Neuron (in vitro differentiated cells): ENCODE data around the gene ZFPL1.
A peak's percentile ranks its signal among the peaks of the same experiment; 100 is the strongest.

Experiments used
- H2AFZ ChIP-seq: one replicate; pipeline ENCODE4 v1.6.1; 2013; ENCODE audit warnings: low read depth, mild to moderate bottlenecking, inconsistent platforms, low read length, moderate library complexity
- H3K27me3 ChIP-seq: one replicate; pipeline ENCODE4 v1.6.1; 2013; ENCODE audit warnings: low read length; ENCODE audit not compliant: insufficient read depth
- H3K36me3 ChIP-seq: one replicate; pipeline ENCODE4 v1.6.1; 2013; ENCODE audit warnings: low read length; ENCODE audit not compliant: insufficient read depth
- H3K4me1 ChIP-seq: one replicate; pipeline ENCODE4 v1.6.1; 2013; ENCODE audit warnings: low read length; ENCODE audit not compliant: insufficient read depth
- H3K4me3 ChIP-seq: 2 replicates; pipeline ENCODE4 v1.5.1; 2013; ENCODE audit warnings: mild to moderate bottlenecking, low read length, moderate library complexity
- H3K9me3 ChIP-seq: one replicate; pipeline ENCODE4 v1.6.1; 2013; ENCODE audit warnings: low read length

Gene ZFPL1

GRCh38 chr11:65066805-65067291 lies 17.2 kb upstream of the ZFPL1 start:
- no peaks in the 10 kb centered on the region for H3K9me3 ChIP-seq
- no peak overlapping the region for H3K4me3 ChIP-seq
- no peak overlapping the region for H2AFZ ChIP-seq
- peaks cover 3% of the 10 kb centered on the region for H3K4me1 ChIP-seq
- H3K27me3 ChIP-seq: no peaks in the 10 kb centered on the region
- H3K36me3 ChIP-seq: no peaks in the 10 kb centered on the region

GRCh38 chr11:65067446-65067845 lies 16.6 kb upstream of the ZFPL1 start:
- Histone ChIP-seq H3K4me3 (no peak overlapping the region), H3K27me3 (no peaks in the 10 kb centered on the region)

GRCh38 chr11:65069217-65069616 lies 14.8 kb upstream of the ZFPL1 start:
- H3K4me3 ChIP-seq: no peak overlapping the region
- no peaks in the 10 kb centered on the region for H3K9me3 ChIP-seq
- no peaks in the 10 kb centered on the region for H3K36me3 ChIP-seq
- no peak overlapping the region for H2AFZ ChIP-seq
- peaks cover 3% of the 10 kb centered on the region for H3K4me1 ChIP-seq
- no peaks in the 10 kb centered on the region for H3K27me3 ChIP-seq

More at GRCh38 chr11:65067446-65067845, 16.6 kb upstream of the ZFPL1 start:
- Histone ChIP-seq H2AFZ (no peak overlapping the region), H3K4me1 (peaks cover 3% of the 10 kb centered on the region), H3K9me3 (no peaks in the 10 kb centered on the region), H3K36me3 (no peaks in the 10 kb centered on the region)

- Histone ChIP-seq H3K9me3 (no peaks in the 10 kb centered on the region), H3K36me3 (peaks cover 8% of the 10 kb centered on the region), H2AFZ (no peak overlapping the region), H3K27me3 (no peaks in the 10 kb centered on the region), H3K4me1 (no peaks in the 10 kb centered on the region), H3K4me3 (no peak overlapping the region)
These were observed 12.0 kb upstream of the ZFPL1 start for GRCh38 chr11:65071907-65072630.

- Histone ChIP-seq H3K4me3 (no peak overlapping the region), H3K27me3 (no peaks in the 10 kb centered on the region), H2AFZ (no peak overlapping the region), H3K36me3 (peaks cover 14% of the 10 kb centered on the region), H3K9me3 (no peaks in the 10 kb centered on the region), H3K4me1 (no peaks in the 10 kb centered on the region)
These were observed 11.4 kb upstream of the ZFPL1 start for GRCh38 chr11:65072631-65072966.

GRCh38 chr11:65077451-65077850 lies 6.6 kb upstream of the ZFPL1 start:
- Histone ChIP-seq H2AFZ (no peak overlapping the region), H3K4me3 (no peak overlapping the region), H3K9me3 (no peaks in the 10 kb centered on the region), H3K36me3 (peaks cover 47% of the 10 kb centered on the region), H3K27me3 (no peaks in the 10 kb centered on the region), H3K4me1 (peaks cover under 1% of the 10 kb centered on the region)

- H3K36me3 ChIP-seq: peaks cover 47% of the 10 kb centered on the region
- peaks cover 7% of the 10 kb centered on the region for H3K4me1 ChIP-seq
- no peak overlapping the region for H3K4me3 ChIP-seq
- H3K9me3 ChIP-seq: no peaks in the 10 kb centered on the region
- H2AFZ ChIP-seq: no peak overlapping the region
- no peaks in the 10 kb centered on the region for H3K27me3 ChIP-seq
These were observed 5.9 kb upstream of the ZFPL1 start for GRCh38 chr11:65078151-65078550.

- Histone ChIP-seq H3K9me3 (no peaks in the 10 kb centered on the region), H3K27me3 (no peaks in the 10 kb centered on the region), H3K4me3 (no peak overlapping the region), H2AFZ (no peak overlapping the region), H3K36me3 (peaks cover 47% of the 10 kb centered on the region), H3K4me1 (peaks cover 11% of the 10 kb centered on the region)
These were observed 5.2 kb upstream of the ZFPL1 start for GRCh38 chr11:65078786-65079342.

- H3K4me3 ChIP-seq: peak overlapping the region; percentile 88
- no peaks in the 10 kb centered on the region for H3K9me3 ChIP-seq
- H2AFZ ChIP-seq: peak overlapping the region; percentile 66
- H3K36me3 ChIP-seq: peaks cover 62% of the 10 kb centered on the region
- peaks cover 19% of the 10 kb centered on the region for H3K4me1 ChIP-seq
- H3K27me3 ChIP-seq: no peaks in the 10 kb centered on the region
These were observed 738 bp upstream of the ZFPL1 start for GRCh38 chr11:65083134-65083833.

- peaks cover 65% of the 10 kb centered on the region for H3K36me3 ChIP-seq
- no peaks in the 10 kb centered on the region for H3K27me3 ChIP-seq
- H2AFZ ChIP-seq: no peak overlapping the region
- no peaks in the 10 kb centered on the region for H3K9me3 ChIP-seq
- peaks cover 19% of the 10 kb centered on the region for H3K4me1 ChIP-seq
- peak overlapping the region; percentile 88 for H3K4me3 ChIP-seq
These were observed 765 bp downstream of the ZFPL1 start for GRCh38 chr11:65084598-65085375.

GRCh38 chr11:65085446-65085845 lies 1.4 kb downstream of the ZFPL1 start:
- Histone ChIP-seq H3K27me3 (no peaks in the 10 kb centered on the region), H3K36me3 (peaks cover 61% of the 10 kb centered on the region), H2AFZ (no peak overlapping the region), H3K9me3 (no peaks in the 10 kb centered on the region), H3K4me1 (peaks cover 19% of the 10 kb centered on the region), H3K4me3 (no peak overlapping the region)

GRCh38 chr11:65086809-65087208 lies 2.8 kb downstream of the ZFPL1 start:
- H3K4me3 ChIP-seq: no peak overlapping the region
- no peaks in the 10 kb centered on the region for H3K27me3 ChIP-seq
- H3K36me3 ChIP-seq: peaks cover 51% of the 10 kb centered on the region
- peaks cover 19% of the 10 kb centered on the region for H3K4me1 ChIP-seq
- no peaks in the 10 kb centered on the region for H3K9me3 ChIP-seq
- H2AFZ ChIP-seq: no peak overlapping the region

- Histone ChIP-seq H3K36me3 (peaks cover 47% of the 10 kb centered on the region), H3K4me1 (peaks cover 19% of the 10 kb centered on the region), H3K27me3 (no peaks in the 10 kb centered on the region), H3K9me3 (no peaks in the 10 kb centered on the region), H2AFZ (no peak overlapping the region), H3K4me3 (no peak overlapping the region)
These were observed 3.2 kb downstream of the ZFPL1 start for GRCh38 chr11:65087216-65087615.
